Glomerular visceral epithelial cell (primary cell): ENCODE data around the gene DNMBP.
"Not testable (repeated sequence)": the region's sequence is repeated elsewhere in the genome, so short reads cannot be mapped to it uniquely, and the experiment has no call there.

ENCODE experiments used
- DNase-seq: peaks from one replicate; pipeline ENCODE4 v3.0.0-alpha.2; 2016; ENCODE audit errors: extremely low spot score

Gene DNMBP

GRCh38 chr10:99917963-99918825 is 91.6 kb downstream of the DNMBP start:
- DNase-seq: peak; percentile 51

- no peak for DNase-seq
These were observed 93.0 kb downstream of the DNMBP start for GRCh38 chr10:99916776-99917175.

- no peak for DNase-seq
These were observed 94.3 kb downstream of the DNMBP start for GRCh38 chr10:99915414-99915813.

GRCh38 chr10:99914236-99914635 is 95.5 kb downstream of the DNMBP start:
- no peak for DNase-seq

GRCh38 chr10:99913831-99914235 is 95.9 kb downstream of the DNMBP start:
- no peak for DNase-seq

- no peak for DNase-seq
These were observed 97.7 kb downstream of the DNMBP start for GRCh38 chr10:99912041-99912440.

GRCh38 chr10:99908512-99908911 is 101.2 kb downstream of the DNMBP start:
- no peak for DNase-seq

- peak; percentile 89 for DNase-seq
These were observed 103.3 kb downstream of the DNMBP start for GRCh38 chr10:99906470-99906869.

GRCh38 chr10:99905971-99906370 is 103.8 kb downstream of the DNMBP start:
- DNase-seq: no peak

GRCh38 chr10:99895867-99896266 is 113.9 kb downstream of the DNMBP start:
- DNase-seq: no peak

- DNase-seq: not testable (repeated sequence)
These were observed 114.7 kb downstream of the DNMBP start for GRCh38 chr10:99895066-99895465.

- DNase-seq: no peak
These were observed 115.1 kb downstream of the DNMBP start for GRCh38 chr10:99894613-99895012.

GRCh38 chr10:99888622-99889021 is 121.1 kb downstream of the DNMBP start:
- no peak for DNase-seq

- no peak for DNase-seq
These were observed 126.2 kb downstream of the DNMBP start for GRCh38 chr10:99883523-99883922.

- no peak for DNase-seq
These were observed 128.4 kb downstream of the DNMBP start for GRCh38 chr10:99881371-99881770.

- no peak for DNase-seq
These were observed 129.5 kb downstream of the DNMBP start for GRCh38 chr10:99880080-99880835.

GRCh38 chr10:99875473-99875872 is 134.3 kb downstream of the DNMBP start:
- DNase-seq: no peak

GRCh38 chr10:99874341-99875085 is 135.2 kb downstream of the DNMBP start:
- DNase-seq: no peak

- no peak for DNase-seq
These were observed 135.9 kb downstream of the DNMBP start for GRCh38 chr10:99873846-99874245.

- DNase-seq: peak; percentile 12
These were observed 137.2 kb downstream of the DNMBP start for GRCh38 chr10:99872367-99873162.

- no peak for DNase-seq
These were observed 139.5 kb downstream of the DNMBP start for GRCh38 chr10:99870123-99870730.
